HG03097 (cell line): ENCODE results near the gene SHISAL2A.
A peak's percentile ranks its signal among the peaks of the same experiment; 100 is the strongest.

Experiments used
- ATAC-seq: cut with Tn5 transposase; IDR thresholded peaks from one replicate; pipeline ENCODE4 v1.9.1; 2021; ENCODE audit not compliant: unreplicated experiment, low FRiP score

SHISAL2A gene

GRCh38 chr1:52615489-52616042, 17.4 kb upstream of the SHISAL2A start:
- ATAC-seq, result no peak

DNA sequence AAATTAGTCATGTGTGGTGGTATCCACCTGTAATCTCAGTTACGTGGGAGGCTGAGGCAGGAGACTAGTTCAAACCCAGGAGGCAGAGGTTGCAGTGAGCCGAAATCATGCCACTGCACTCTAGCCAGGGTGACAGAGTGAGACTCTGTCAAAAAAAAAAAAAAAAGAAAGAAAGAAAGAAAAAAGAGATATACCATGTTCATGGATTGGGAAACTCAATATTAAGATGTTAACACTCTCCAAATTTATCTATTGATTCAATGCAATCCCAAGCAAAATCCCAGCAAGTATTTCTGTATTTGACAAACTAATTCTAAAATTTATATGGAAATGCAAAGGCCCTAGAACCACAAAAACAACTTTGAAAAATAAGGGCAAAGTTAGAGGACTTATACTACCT, 11.0 kb upstream of the SHISAL2A start:
- ATAC-seq, result no peak

DNA sequence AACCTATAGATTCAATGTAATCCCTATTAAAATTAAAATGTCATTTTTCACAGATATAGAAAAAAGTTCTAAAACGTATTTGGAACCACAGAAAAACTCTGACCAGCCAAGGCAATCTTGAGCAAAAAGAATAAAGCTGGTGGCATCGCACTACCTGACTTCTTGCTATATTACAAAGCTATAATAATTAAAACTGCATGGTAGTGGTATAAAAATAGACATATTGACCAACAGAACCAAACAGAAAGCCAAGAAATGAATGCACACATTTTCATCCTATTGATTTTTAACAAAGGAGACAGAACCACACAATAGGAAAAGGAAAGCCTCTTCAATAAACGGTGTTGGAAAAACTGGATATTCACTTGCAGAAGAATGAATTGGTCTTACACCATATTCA, 9.2 kb upstream of the SHISAL2A start:
- no peak for ATAC-seq

GRCh38 chr1:52627028-52627427, 5.9 kb upstream of the SHISAL2A start:
- ATAC-seq, result no peak

DNA sequence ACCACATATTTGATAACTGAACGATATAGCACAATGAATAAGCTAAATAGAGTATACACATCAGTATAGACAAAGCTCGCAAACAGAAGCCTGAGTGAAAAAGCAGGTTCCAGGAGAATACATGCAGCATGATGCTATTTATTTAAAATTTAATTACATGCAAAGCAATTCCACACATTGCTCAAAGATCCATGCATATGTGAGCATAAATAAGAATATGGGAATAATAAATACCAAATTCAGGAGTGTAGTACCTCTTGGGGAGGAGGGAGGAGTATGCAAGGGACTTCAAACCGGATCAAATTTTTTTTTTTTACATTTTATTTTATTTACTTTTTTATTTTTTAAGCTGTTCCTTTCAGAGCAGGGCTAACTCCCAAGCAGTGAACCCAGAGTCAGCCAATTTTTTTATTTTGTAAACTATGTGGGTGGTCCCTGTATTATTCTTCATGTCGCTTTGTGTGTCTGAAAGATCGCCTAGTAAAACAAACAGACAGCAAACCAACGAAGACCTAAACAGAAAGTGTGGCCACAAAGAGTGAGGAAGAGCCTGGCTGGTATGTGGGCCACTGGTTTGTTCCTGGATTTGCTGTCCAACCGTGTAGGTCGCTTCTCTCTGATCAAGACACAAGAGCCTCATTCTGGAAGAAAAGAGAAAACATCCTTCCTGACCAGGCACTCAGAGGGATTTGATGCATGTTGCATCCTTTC, 4.2 kb upstream of the SHISAL2A start:
- no peak for ATAC-seq

- ATAC-seq, result no peak
Observed at GRCh38 chr1:52629325-52629643, 3.7 kb upstream of the SHISAL2A start.

GRCh38 chr1:52629667-52630066, 3.3 kb upstream of the SHISAL2A start:
- no peak for ATAC-seq

DNA sequence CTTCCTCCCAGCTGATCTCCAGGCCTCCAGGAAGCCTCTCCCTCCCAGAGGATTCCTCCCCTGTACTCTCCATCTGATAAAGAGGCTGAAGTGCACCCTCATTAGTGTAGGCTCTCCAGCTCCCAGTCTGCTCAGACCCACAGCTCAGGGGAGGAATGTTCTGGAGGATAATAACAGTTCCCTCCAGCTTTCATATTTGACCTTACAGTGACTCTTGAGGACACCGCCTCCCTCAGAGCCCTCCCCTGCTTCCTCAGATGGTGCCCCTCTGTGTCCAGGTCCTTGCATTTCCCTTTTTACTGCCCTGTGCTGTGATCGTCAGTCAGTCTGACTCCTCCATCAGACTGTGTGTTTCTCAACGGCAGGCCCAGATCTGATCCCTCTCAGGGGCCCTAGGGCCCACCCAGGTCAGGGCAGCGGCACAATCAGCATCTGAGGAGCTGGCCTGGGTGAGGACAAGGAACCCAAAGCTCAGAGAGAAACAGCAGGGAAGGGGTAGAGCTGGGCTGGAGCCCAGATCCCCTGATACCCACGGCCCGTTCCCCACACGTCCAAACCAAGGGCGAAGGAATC, 1.1 kb upstream of the SHISAL2A start:
- ATAC-seq, result no peak

GRCh38 chr1:52633291-52633754, 355 bp downstream of the SHISAL2A start:
- ATAC-seq, result no peak

GRCh38 chr1:52634111-52634510, 1.1 kb downstream of the SHISAL2A start:
- no peak for ATAC-seq

- ATAC-seq, result no peak
Observed at GRCh38 chr1:52635321-52636089, 2.5 kb downstream of the SHISAL2A start.

DNA sequence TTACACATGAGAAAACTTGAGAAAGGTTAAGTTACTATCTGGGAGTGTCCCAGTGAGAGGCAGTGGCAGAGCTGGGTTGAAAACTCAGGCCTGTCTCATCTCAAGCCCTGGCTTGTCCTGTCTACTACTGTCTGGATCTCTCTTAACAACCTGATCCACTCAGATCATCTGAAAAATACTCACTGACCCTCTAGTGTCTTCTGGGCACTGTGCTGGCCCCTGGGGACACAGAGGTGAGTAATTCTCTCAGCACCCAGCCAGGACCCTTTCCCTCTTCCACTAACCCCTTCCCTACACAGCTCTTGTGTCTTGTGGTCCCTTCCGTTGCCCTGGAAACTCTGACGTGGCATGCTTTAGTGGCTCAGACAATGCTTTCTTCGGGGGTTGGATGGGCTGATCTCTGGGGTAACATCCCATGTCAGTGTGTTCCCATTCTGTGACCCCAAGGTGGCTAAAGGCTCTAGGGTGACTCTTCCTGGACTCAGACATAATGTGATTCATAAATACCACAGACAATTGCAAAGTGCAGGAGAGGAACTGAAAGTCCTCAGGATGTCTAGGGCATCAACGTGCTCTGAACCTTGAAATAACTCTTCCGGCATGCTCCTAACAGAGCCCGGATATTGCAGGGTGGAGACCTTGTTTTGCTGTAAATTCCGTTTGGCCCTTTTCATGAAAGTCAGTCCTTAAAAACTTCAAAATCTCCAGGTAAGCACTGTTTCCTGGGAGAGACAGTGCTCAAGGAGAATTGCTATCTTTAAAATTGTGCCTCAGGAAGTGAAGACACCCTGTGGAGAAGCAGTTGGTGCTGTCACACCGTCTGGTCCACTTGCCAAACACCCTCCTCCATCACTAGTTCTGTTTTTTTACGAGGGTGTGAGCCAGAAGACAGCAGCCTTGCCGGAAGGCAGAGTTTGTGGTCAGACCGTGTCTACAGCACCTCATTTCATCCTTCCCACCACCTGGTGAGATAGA, 4.0 kb downstream of the SHISAL2A start:
- ATAC-seq, result peak; percentile 65

DNA sequence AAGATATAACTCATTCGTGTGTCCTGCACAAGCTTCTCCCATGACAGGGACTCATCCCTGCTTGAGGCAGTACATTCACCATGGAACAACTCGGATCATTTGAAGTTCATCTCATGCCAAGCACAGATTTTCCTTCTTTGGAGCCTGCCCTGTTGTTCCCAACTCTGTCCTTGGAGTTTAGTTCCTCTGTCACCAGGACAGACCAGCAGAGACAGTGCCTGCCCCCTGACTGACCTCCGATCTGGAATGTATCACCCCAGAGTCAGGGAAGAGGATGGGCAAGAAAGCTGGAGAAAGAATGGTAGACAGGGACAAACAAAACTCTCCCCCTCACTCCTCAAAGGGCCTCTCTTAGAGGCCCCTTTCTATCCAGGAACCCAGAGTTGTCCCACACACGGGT, 5.0 kb downstream of the SHISAL2A start:
- no peak for ATAC-seq

DNA sequence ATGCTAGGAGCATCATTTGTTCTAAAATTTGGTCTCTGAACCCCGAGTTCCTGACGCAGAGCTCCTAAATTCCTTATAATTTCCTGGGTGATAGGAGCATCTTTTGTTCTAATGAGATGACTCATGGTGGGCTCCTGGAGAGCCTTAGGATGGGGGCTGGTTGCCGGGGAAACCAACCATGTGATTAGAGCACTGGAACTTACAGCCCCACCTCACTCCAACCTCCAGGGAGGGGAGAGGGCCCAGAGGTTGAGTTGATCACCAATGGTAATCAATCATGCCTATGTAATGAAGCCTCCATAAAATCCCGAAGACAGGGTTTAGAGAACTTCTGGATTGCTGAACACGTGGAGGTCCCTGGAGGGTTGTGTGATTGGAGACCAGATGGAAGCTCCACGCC, 7.7 kb downstream of the SHISAL2A start:
- no peak for ATAC-seq

GRCh38 chr1:52641307-52641706, 8.3 kb downstream of the SHISAL2A start:
- ATAC-seq, result no peak

GRCh38 chr1:52645261-52645660, 12.3 kb downstream of the SHISAL2A start:
- ATAC-seq, result no peak

DNA sequence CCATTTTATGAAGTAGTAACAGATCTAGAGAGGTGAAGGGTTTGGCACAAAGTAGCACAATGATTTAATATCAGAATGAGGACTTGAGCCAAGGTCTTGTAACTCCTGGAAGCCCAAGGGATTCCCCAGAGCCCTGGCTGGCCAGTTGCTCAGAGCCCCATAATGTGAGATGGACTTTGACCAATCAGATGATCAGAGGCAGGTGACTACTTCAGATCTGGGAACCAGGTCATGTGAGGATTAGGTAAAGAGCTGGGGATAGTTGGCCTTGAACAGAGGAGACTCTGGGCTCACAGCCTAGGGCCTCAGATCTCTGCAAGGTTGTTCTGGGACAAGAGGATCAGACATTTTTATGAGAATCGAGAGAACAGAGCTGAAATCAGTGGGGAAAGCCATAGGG, 18.9 kb downstream of the SHISAL2A start:
- ATAC-seq, result no peak

DNA sequence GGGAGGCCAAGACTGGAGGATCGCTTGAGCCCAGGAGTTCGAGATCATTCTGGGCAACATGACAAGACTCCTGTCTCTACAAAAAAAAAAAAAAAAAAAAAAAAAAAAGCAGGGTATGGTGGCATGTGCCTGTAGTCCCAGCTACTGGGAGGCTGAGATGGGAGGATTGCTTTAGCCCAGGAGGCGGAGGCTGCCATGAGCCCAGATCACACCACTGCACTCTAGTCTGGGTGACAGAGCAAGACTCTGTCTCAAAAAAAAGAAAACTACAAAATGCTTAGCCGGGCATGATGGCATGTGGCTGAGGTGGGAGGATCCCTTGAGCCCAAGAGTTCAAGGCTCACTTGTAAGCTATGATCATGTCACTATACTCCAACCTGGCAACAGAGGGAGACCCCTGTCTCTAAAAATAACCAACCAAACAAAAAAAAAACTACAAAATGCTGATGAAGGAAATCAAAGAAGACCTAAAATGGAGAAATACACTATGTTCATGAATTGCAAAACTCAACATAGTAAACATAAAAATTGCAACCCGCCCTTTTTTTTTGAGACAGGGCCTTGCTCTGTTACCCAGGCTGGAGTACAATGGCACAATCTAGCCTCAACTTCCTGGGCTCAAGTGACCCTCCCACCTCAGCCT, 20.4 kb downstream of the SHISAL2A start:
- no peak for ATAC-seq

- ATAC-seq, result no peak
Observed at GRCh38 chr1:52654063-52654462, 21.1 kb downstream of the SHISAL2A start.

DNA sequence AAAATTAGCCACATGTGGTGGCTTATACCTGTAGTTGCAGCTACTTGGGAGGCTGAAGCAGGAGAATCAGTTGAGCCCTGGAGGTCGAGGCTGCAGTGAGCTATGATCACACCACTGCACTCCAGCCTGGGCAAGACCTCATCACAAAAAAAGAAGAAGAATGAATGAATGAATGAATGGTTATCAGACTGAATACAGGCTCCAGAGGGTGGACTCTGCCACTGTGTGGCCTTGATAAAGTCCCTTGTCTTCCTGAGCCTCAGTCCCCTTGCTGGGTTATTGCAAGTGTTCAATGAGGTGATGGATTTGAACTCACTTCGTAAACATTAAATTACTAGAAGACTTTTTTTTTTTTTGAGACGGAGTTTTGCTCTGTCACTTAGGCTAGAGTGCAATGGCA, 24.7 kb downstream of the SHISAL2A start:
- no peak for ATAC-seq
